Measurements from ENCODE around the gene POLD1. TPM values are rescaled to one million over a fixed set of nuclear protein-coding genes. Genes with fewer than 3 reads are reported as not detected.

The POLD1 gene
- 24.1 and 33.6 TPM in 2 replicates for total RNA-seq

DNA sequence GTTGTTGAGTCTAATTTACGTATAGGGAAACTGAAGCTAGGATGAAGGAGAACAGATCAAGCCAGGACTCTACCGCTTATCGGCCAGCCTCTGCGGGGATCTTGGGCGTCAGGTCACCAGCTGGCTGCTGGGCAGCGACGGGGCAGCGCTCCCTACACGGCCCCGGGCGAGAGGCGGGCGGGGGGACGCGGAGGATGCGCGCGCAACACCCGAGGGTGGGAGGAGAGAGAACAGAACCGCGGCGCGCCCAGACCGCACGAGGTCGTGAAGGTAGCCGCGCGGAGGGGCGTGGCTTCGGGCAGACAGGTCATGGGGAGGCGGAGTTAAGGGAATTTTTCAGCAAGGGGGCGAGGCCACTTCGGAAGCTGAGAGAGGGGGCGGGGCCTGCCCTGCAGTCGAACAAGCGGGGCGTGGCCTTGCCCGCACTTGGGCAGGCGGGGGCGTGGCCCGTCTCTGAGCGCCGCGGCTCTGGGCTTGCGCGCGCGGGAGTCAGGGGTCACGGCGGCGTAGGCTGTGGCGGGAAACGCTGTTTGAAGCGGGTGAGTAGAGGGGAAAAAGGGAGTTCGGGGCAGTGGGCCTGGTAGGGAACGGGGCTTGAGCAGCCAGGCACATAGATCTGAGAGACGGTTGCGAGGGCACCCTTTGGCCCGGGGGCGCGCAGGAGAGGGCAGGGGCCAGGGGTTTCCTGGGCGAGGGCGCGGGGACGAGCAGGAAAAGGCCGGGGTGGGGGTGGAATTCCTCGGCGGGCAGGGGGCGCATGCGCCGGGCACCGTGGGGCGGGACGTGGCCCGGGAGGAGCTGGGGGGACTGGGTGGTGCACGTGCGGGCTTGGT lies at the start of gene POLD1:
Gene POLD1, plus strand, starts transcription at position 496 of the 833 bp plus-strand sequence. CDS start 14,505 bp downstream, outside the sequence.

DNA sequence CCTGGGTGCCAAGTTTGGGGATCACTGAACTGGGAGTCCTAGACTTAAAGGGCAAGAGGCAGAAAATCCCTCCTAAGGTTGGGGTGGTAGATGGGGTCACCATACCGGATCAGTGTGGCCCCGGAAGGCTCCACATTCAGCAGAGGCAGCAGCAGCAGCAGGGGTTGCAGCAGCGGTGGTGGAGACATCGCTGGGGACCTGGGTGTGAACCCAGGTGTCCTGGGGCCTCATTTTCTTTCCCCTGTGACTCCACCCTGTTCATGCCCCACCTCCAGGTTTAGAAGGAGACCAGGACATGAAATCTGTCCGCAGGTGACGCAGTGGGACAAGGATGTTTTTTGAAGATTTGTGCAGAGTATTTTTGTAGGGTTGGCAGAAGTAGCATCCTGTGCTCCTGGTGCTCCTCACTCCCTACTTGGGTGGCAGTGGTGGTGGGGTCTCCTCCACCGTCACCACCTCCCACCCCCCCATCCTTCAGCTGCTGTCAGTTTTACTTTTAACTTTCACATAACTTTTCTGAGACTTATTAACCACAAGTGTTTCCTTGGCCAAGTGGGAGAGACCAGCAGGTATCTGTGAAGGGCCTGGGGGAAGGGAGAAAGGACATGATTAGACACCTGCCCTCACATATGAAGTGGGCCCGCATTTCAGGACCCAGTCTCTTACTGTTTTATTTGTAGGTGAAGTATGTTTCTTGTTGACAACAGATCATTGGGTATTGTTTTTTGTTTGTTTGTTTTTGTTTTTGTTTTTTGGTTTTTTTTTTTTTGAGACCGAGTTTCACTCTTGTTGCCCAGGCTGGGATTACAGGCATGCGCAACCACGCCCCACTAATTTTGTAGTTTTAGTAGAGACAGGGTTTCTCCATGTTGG lies 18.5 kb upstream of the POLD1 start, which contains the start of gene NAPSA:
Gene NAPSA, minus strand, starts transcription at position 206 of the 873 bp plus-strand sequence. Its CDS starts 18 bp downstream, at position 188.

DNA sequence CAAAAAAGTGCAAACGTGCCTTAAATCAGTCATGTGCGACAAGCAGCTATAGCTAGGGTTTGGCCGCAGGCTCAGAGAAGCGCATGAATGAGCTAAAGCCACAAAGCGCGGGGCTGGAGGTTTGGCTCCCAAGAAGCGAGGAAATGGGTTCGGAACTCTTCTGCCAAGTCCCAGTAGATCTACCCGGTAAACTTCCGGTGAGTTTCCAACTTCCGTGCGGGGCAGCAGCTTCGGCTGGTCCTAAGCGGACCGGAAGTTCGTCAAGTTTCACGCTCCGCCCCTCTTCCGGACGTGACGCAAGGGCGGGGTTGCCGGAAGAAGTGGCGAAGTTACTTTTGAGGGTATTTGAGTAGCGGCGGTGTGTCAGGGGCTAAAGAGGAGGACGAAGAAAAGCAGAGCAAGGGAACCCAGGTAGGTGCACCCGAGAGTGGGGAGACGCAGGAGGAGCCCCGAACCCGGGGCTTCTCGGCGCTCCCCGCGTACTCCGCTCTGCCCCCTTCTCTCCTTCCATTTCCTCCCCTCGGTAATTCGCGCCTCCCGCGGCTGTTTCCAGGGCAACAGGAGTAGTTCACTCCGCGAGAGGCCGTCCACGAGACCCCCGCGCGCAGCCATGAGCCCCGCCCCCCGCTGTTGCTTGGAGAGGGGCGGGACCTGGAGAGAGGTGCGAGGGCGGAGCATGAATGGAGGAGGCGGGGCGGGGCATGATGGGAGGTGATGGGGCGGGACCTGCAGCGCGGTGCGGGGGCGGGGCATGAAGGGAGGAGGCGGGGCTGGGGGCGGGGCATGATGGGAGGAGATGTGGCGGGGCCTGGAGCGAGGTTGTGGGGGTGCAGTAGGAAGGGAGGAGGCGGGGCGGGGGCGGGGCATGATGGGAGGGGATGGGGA lies 7.7 kb upstream of the POLD1 start, which contains the start of gene NR1H2:
Gene NR1H2, plus strand, starts transcription at position 292 of the 885 bp plus-strand sequence. CDS start 1,149 bp downstream, outside the sequence.

DNA sequence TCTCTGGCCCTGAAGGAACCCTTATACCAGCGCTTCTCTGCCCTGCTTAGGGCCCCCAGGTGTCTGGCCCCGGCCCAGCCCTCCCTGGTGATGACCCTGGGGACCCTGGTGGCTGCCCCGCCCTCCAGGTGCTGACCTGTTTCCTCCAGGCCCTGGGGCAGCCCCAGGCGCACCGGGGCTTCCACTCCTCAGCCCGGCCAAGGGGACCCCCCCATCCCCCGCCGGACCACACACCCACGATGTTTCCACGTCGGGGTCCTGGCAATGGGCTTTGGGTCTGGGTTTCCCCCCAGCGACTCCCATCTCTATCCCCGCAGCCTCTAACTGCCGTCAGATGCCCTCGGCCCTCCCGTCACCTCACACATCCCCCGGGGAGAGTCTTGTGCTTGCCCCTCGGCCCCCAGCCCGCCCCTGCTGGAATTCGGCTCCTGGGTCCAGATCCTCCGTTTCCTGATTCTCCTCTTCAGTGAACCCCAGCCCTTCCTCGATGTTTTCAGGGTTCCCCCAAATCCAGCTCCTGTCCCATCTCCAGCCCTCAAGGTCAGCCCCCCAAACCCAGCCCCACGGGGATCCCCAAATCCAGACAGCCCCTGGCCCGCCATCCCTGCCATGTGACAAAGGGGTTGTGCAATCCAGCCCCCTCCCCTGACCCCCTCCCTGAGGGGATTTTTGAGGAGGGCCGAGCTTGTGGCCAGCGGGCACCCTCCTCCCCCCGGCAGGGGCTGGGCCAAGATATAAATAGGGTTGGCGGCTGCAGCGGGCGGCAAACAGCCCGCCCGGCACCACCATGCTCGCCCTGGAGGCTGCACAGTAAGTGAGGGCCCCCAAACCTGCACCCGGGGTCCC lies 34.3 kb downstream of the POLD1 start, which contains the start of gene SPIB:
Gene SPIB, plus strand, starts transcription at position 763 of the 846 bp plus-strand sequence. Its CDS starts 25 bp downstream, at position 788.

DNA sequence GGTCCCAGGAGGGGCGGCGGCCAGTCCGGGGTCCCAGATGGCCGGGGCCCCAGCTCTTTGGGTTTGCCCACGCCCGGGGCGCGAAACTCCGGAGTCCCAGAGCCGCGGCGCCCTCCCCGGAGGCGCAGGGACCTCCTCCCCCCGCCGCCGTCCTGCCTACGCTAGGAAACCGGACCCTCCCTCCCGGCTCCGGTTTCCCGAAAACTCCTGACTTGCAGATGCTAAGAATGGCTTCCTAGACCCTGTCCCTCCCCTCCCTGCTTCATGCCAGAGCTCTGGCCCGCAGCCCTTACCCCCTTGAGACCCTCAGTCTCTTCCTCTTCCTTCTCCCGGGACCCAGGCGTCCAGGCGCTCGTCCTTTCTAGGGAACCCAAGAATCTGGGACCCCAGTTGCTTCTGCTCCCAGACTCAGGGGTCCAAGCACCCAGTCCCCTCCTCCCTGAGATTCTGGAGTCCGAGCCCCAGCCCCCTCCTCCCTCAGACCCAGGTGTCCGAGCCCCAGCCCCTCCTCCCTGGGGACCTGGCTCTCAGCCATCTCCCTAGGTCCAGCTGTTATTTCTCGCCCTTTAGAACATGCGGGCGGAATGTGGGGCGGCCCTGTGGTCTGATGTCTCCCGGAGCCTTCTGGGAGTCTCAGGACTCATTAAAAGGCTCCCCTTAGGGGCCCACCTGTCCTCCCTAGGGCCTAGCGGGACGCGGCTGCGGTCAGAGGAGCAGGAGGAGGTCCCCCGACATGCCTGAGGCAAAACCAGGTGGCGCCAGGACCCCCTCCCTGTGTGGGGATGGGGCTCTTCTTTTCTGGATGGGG lies 48.3 kb downstream of the POLD1 start, which contains the start of gene MYBPC2:
Gene MYBPC2, plus strand, starts transcription at position 672 of the 808 bp plus-strand sequence. Its CDS starts 62 bp downstream, at position 734.

Other genes starting within 250 kb of the POLD1 start
- gene IZUMO2, start 221.1 kb upstream of the POLD1 start, total RNA-seq = not detected in 2 replicates
- under 0.01 and 0.09 TPM in 2 replicates for gene MYH14, start 180.7 kb upstream of the POLD1 start, total RNA-seq
- gene KCNC3, start 55.0 kb upstream of the POLD1 start, total RNA-seq = 0.33 and 0.43 TPM in 2 replicates
- gene NAPSA, start 18.7 kb upstream of the POLD1 start, total RNA-seq = under 0.01 and 0.11 TPM in 2 replicates
- 53.5 and 66.0 TPM in 2 replicates for gene NR1H2, start 7.9 kb upstream of the POLD1 start, total RNA-seq
- gene SPIB, start 34.6 kb downstream of the POLD1 start, total RNA-seq = not detected in 2 replicates
- gene MYBPC2, start 48.5 kb downstream of the POLD1 start, total RNA-seq = under 0.01 TPM in 2 replicates
- gene EMC10, start 92.2 kb downstream of the POLD1 start, total RNA-seq = 75.2 and 81.7 TPM in 2 replicates
- gene GARIN5A, start 92.5 kb downstream of the POLD1 start, total RNA-seq = 0.11 and 0.17 TPM in 2 replicates
- gene JOSD2, start 126.8 kb downstream of the POLD1 start, total RNA-seq = 22.5 and 25.8 TPM in 2 replicates
- not detected in 2 replicates for gene ASPDH, start 129.6 kb downstream of the POLD1 start, total RNA-seq
- under 0.01 TPM in 2 replicates for gene LRRC4B, start 184.1 kb downstream of the POLD1 start, total RNA-seq

All from dermis lymphatic vessel endothelial cell (primary cell).